TTC549 (cell line): ENCODE measurements around the gene PRDM15.
A peak's percentile ranks its signal among the peaks of the same experiment; 100 is the strongest.

ENCODE experiments used
- FAIRE-seq: peaks from 2 replicates; lab custom pipeline; 2012; peaks lifted over from hg19 to GRCh38; lab: Jason Lieb, UNC

The PRDM15 gene

GRCh38 chr21:41823906-41824305, 55.2 kb downstream of the PRDM15 start:
- FAIRE-seq, result no peak

GRCh38 chr21:41823166-41823565, 56.0 kb downstream of the PRDM15 start:
- FAIRE-seq, result no peak

GRCh38 chr21:41821756-41822431, 57.2 kb downstream of the PRDM15 start:
- no peak for FAIRE-seq

GRCh38 chr21:41821081-41821755, 57.9 kb downstream of the PRDM15 start:
- no peak for FAIRE-seq

GRCh38 chr21:41820384-41821080, 58.6 kb downstream of the PRDM15 start:
- no peak for FAIRE-seq

GRCh38 chr21:41819856-41820281, 59.3 kb downstream of the PRDM15 start:
- no peak for FAIRE-seq

- no peak for FAIRE-seq
Measured at GRCh38 chr21:41819236-41819855, 59.8 kb downstream of the PRDM15 start.

- FAIRE-seq, result no peak
Measured at GRCh38 chr21:41817877-41818855, 61.0 kb downstream of the PRDM15 start.

- FAIRE-seq, result peak; percentile 80
Measured at GRCh38 chr21:41817228-41817627, 61.9 kb downstream of the PRDM15 start.

GRCh38 chr21:41816583-41817165, 62.5 kb downstream of the PRDM15 start:
- FAIRE-seq, result no peak

- no peak for FAIRE-seq
Measured at GRCh38 chr21:41815652-41816582, 63.2 kb downstream of the PRDM15 start.

GRCh38 chr21:41813226-41813625, 65.9 kb downstream of the PRDM15 start:
- no peak for FAIRE-seq

- no peak for FAIRE-seq
Measured at GRCh38 chr21:41812679-41813078, 66.5 kb downstream of the PRDM15 start.

GRCh38 chr21:41810597-41810932, 68.6 kb downstream of the PRDM15 start:
- FAIRE-seq, result no peak

- FAIRE-seq, result no peak
Measured at GRCh38 chr21:41809891-41810596, 69.1 kb downstream of the PRDM15 start.

- FAIRE-seq, result no peak
Measured at GRCh38 chr21:41808846-41809245, 70.3 kb downstream of the PRDM15 start.

GRCh38 chr21:41808094-41808493, 71.0 kb downstream of the PRDM15 start:
- no peak for FAIRE-seq

- FAIRE-seq, result no peak
Measured at GRCh38 chr21:41806773-41807172, 72.4 kb downstream of the PRDM15 start.

GRCh38 chr21:41805643-41806042, 73.5 kb downstream of the PRDM15 start:
- no peak for FAIRE-seq

- no peak for FAIRE-seq
Measured at GRCh38 chr21:41805038-41805437, 74.1 kb downstream of the PRDM15 start.
